Measurements from ENCODE around the gene SCRN2.
A peak's percentile ranks its signal among the peaks of the same experiment; 100 is the strongest.

Gene SCRN2

GRCh38 chr17:47804461-47804860, 36.6 kb downstream of the SCRN2 start:
- DNase-seq (ENCODE audit: low spot score), result no peak

GRCh38 chr17:47803751-47804150, 37.3 kb downstream of the SCRN2 start:
- no peak for DNase-seq (ENCODE audit: low spot score)

GRCh38 chr17:47803201-47803600, 37.9 kb downstream of the SCRN2 start:
- no peak for DNase-seq (ENCODE audit: low spot score)

GRCh38 chr17:47802341-47803022, 38.6 kb downstream of the SCRN2 start:
- peak; percentile 77 for DNase-seq (ENCODE audit: low spot score)

- no peak for DNase-seq (ENCODE audit: low spot score)
Observed at GRCh38 chr17:47801906-47802305, 39.2 kb downstream of the SCRN2 start.

- no peak for DNase-seq (ENCODE audit: low spot score)
Observed at GRCh38 chr17:47801176-47801765, 39.8 kb downstream of the SCRN2 start.

GRCh38 chr17:47800686-47801085, 40.4 kb downstream of the SCRN2 start:
- no peak for DNase-seq (ENCODE audit: low spot score)

- no peak for DNase-seq (ENCODE audit: low spot score)
Observed at GRCh38 chr17:47797797-47798196, 43.3 kb downstream of the SCRN2 start.

- no peak for DNase-seq (ENCODE audit: low spot score)
Observed at GRCh38 chr17:47792979-47793378, 48.1 kb downstream of the SCRN2 start.

GRCh38 chr17:47792457-47792856, 48.6 kb downstream of the SCRN2 start:
- DNase-seq (ENCODE audit: low spot score), result no peak

GRCh38 chr17:47791025-47791424, 50.0 kb downstream of the SCRN2 start:
- no peak for DNase-seq (ENCODE audit: low spot score)

GRCh38 chr17:47789611-47790561, 51.2 kb downstream of the SCRN2 start:
- peak; percentile 87 for DNase-seq (ENCODE audit: low spot score)

Measured in GM03348 (cell line).